ENCODE results near the gene RRP8. TPM values are rescaled to one million over a fixed set of nuclear protein-coding genes. Genes with fewer than 3 reads are reported as not detected.

The RRP8 gene
- total and polyA plus RNA-seq, 10 of the 15 experiments (the other 5 are each of a cell fraction or from before 2014, with no cell fraction given): 4.7 to 51.2 (median 23.9) TPM

- TF ChIP-seq GATAD2B (conservative IDR thresholded peaks at IDR 0.05; ENCODE audit: low read depth): 0 out of 2 replicates have a peak, but pooled peaks have one; percentile 35
- TF ChIP-seq MYC (IDR thresholded peaks at IDR 0.05; ENCODE audit: insufficient read depth, insufficient read length, insufficient replicate concordance, low read length, severe bottlenecking): no peak
- no peak for TF ChIP-seq HDAC2 (IDR thresholded peaks at IDR 0.05)
- TF ChIP-seq BACH1 (IDR thresholded peaks at IDR 0.05; ENCODE audit: borderline replicate concordance): no peak
- no peak for TF ChIP-seq E4F1 (IDR thresholded peaks at IDR 0.05; ENCODE audit: borderline replicate concordance, partially characterized antibody)
- peak; percentile 30; the same call in 1 of the 2 replicates for TF ChIP-seq SPI1 (IDR thresholded peaks at IDR 0.05; ENCODE audit: borderline replicate concordance, insufficient read depth, low read depth, low read length)
- TF ChIP-seq MLLT1 (IDR thresholded peaks at IDR 0.05): peak; percentile 53; the same call in 1 of the 2 replicates
- no peak for TF ChIP-seq ESRRA (IDR thresholded peaks at IDR 0.05; ENCODE audit: low read length)
- no peak for TF ChIP-seq ATF3 (IDR thresholded peaks at IDR 0.05; ENCODE audit: borderline replicate concordance, extremely low read depth, low read depth, low read length)
- no peak for TF ChIP-seq SIN3A (IDR thresholded peaks at IDR 0.05; ENCODE audit: low read depth, low read length)
- no peak for TF ChIP-seq NFYA (IDR thresholded peaks at IDR 0.05; ENCODE audit: borderline replicate concordance, low read depth, low read length)
- 0 out of 2 replicates have a peak, but pooled peaks have one; percentile 25 for TF ChIP-seq NR2F1 (conservative IDR thresholded peaks at IDR 0.05)
- TF ChIP-seq NKRF (conservative IDR thresholded peaks at IDR 0.05): 0 out of 2 replicates have a peak, but pooled peaks have one; percentile 4
- TF ChIP-seq PML (IDR thresholded peaks at IDR 0.05; ENCODE audit: low read length): no peak; the same call in 1 of the 2 replicates
- no peak for TF ChIP-seq CUX1 (IDR thresholded peaks at IDR 0.05; ENCODE audit: insufficient replicate concordance, low read depth, low read length)
- TF ChIP-seq CHD1 (IDR thresholded peaks at IDR 0.05; ENCODE audit: low read depth, low read length): no peak
- no peak for TF ChIP-seq LARP7 (IDR thresholded peaks at IDR 0.05)
- no peak for TF ChIP-seq STAT1 (conservative IDR thresholded peaks at IDR 0.05)
These were observed 3.2 kb upstream of the RRP8 start (continued) for GRCh38 chr11:6606471-6607189.

All from GM12878 (cell line).